Neuronal stem cell (in vitro differentiated cells): ENCODE results near the gene C4orf51.
A peak's percentile ranks its signal among the peaks of the same experiment; 100 is the strongest.

Experiments
- DNase-seq: peaks from one replicate; pipeline ENCODE4 v3.0.0-alpha.2; 2013; ENCODE audit warnings: low spot score
- H2AFZ ChIP-seq: one replicate; pipeline ENCODE4 v1.6.1; 2013; ENCODE audit warnings: mild to moderate bottlenecking, low read length, inconsistent platforms
- H2AK5ac ChIP-seq: 2 replicates; pipeline ENCODE4 v1.6.1; 2013; ENCODE audit warnings: low read depth, mild to moderate bottlenecking, inconsistent platforms, low read length, moderate library complexity, mixed read lengths
- H2BK120ac ChIP-seq: 2 replicates; pipeline ENCODE4 v1.6.1; 2013; ENCODE audit warnings: low read depth, mild to moderate bottlenecking, inconsistent platforms, low read length, moderate library complexity, mixed read lengths
- H2BK12ac ChIP-seq: one replicate; pipeline ENCODE4 v1.6.1; 2013; ENCODE audit warnings: low read length, inconsistent platforms
- H2BK15ac ChIP-seq: 2 replicates; pipeline ENCODE4 v1.6.1; 2013; ENCODE audit warnings: mild to moderate bottlenecking, low read length, inconsistent platforms, mixed read lengths
- H2BK5ac ChIP-seq: one replicate; pipeline ENCODE4 v1.6.1; 2013; ENCODE audit warnings: inconsistent platforms, mild to moderate bottlenecking, low read length, moderate library complexity
- H3K14ac ChIP-seq: one replicate; pipeline ENCODE4 v1.6.1; 2013; ENCODE audit warnings: low read length, inconsistent platforms
- H3K18ac ChIP-seq: 2 replicates; pipeline ENCODE4 v1.6.1; 2013; ENCODE audit warnings: low read length, inconsistent platforms
- H3K23ac ChIP-seq: 2 replicates; pipeline ENCODE4 v1.6.1; 2013; ENCODE audit warnings: low read depth, mild to moderate bottlenecking, mixed read lengths, low read length, inconsistent platforms; ENCODE audit not compliant: poor library complexity
- H3K27ac ChIP-seq: replicated peaks from 3 replicates; pipeline ENCODE4 v1.5.1; 2013; ENCODE audit warnings: low read length, inconsistent platforms
- H3K27me3 ChIP-seq, 3 experiments: 2 replicates each; pipeline ENCODE4 v1.6.1; 2013; ENCODE audit warnings: low read length in 3 of 3, mild to moderate bottlenecking in 2 of 3, inconsistent platforms in 1 of 3, low read depth in 1 of 3, mixed read lengths in 1 of 3, moderate library complexity in 1 of 3; ENCODE audit not compliant: control insufficient read depth in 3 of 3, insufficient read depth in 3 of 3
- H3K36me3 ChIP-seq, 2 donors: replicated peaks in 1 of 2; 2 replicates each; pipeline ENCODE4 v1.6.1; 2013; ENCODE audit warnings: low read length in 2 of 2; ENCODE audit not compliant: control insufficient read depth in 2 of 2, insufficient read depth in 2 of 2
- H3K4ac ChIP-seq: 2 replicates; pipeline ENCODE4 v1.6.1; 2013; ENCODE audit warnings: inconsistent platforms, mild to moderate bottlenecking, low read length, moderate library complexity
- H3K4me1 ChIP-seq, 2 donors: 1 replicate in 1 of 2; 2 replicates in 1 of 2; pipeline ENCODE4 v1.6.1; 2013; ENCODE audit warnings: low read length in 2 of 2, low read depth in 1 of 2; ENCODE audit not compliant: control insufficient read depth in 2 of 2, insufficient read depth in 1 of 2
- H3K4me2 ChIP-seq: one replicate; pipeline ENCODE4 v1.6.1; 2013; ENCODE audit warnings: mild to moderate bottlenecking, low read length, inconsistent platforms; ENCODE audit not compliant: insufficient read depth, poor library complexity, severe bottlenecking
- H3K4me3 ChIP-seq, 2 donors: 2 replicates each; pipeline ENCODE4 v1.5.1; 2013; ENCODE audit warnings: low read length in 2 of 2, mild to moderate bottlenecking in 2 of 2, inconsistent platforms in 1 of 2, moderate library complexity in 1 of 2
- H3K79me1 ChIP-seq: one replicate; pipeline ENCODE4 v1.6.1; 2013; ENCODE audit warnings: low read depth, mild to moderate bottlenecking, inconsistent platforms, low read length, moderate library complexity
- H3K9ac ChIP-seq: one replicate; pipeline ENCODE4 v1.6.1; 2013; ENCODE audit warnings: mild to moderate bottlenecking, low read depth, low read length, inconsistent platforms; ENCODE audit not compliant: poor library complexity
- H3K9me3 ChIP-seq, 2 donors: replicated peaks in 1 of 2; 2 replicates each; pipeline versions ENCODE3 to v1.6.1; 2013; ENCODE audit warnings: low read length in 2 of 2, mild to moderate bottlenecking in 2 of 2, inconsistent platforms in 1 of 2, low read depth in 1 of 2, mixed read lengths in 1 of 2, moderate library complexity in 1 of 2; ENCODE audit not compliant: control insufficient read depth in 2 of 2, insufficient read depth in 1 of 2
- H4K8ac ChIP-seq: one replicate; pipeline ENCODE4 v1.6.1; 2013; ENCODE audit warnings: low read depth, mild to moderate bottlenecking, inconsistent platforms, low read length, moderate library complexity
- H4K91ac ChIP-seq: one replicate; pipeline ENCODE4 v1.6.1; 2013; ENCODE audit warnings: low read length, low read depth, mild to moderate bottlenecking, inconsistent platforms; ENCODE audit not compliant: poor library complexity
- WGBS, 2 donors: extraction: QIAGEN DNeasy Blood & Tissue Kit; methylation state at CpG; one replicate each; pipeline ENCODE4 v1.1.7; 2013; ENCODE audit warnings: missing lambda C conversion rate in 2 of 2, mixed read lengths in 1 of 2; ENCODE audit not compliant: insufficient read length in 2 of 2, insufficient replicate concordance in 1 of 2; ENCODE audit errors: extremely low coverage in 2 of 2; 5-methylcytosine and 5-hydroxymethylcytosine counted together

C4orf51 gene

DNA sequence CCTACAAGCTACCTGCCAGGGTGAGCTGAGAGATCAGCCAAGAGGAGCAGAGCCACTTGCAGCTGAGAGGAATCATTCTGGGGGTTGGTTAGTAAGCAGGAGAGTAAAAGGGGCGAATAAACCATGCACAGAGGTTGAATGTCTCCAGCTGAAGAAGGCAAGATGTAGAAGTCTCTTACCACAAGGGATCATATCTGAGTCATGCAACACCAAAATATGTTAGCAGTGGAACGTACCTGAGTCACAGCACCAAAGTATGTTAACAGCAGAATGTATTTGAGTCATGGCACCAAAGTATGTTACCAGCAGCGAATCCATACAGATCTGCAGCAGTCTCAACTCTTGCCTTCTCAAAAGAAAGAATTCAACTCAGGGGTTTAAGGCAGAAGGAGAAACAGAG lies 29.9 kb downstream of the C4orf51 start:
- H2BK15ac ChIP-seq, result no peak overlapping the region
- no peak overlapping the region for H2BK5ac ChIP-seq
- WGBS, 2 donors, result no CpG with 5 or more reads among the region's 3 CpGs
- no peak overlapping the region for H4K91ac ChIP-seq
- H3K27me3 ChIP-seq, result no peaks in the 10 kb centered on the region
- H3K4me3 ChIP-seq, result no peak overlapping the region
- no peak overlapping the region for H2AFZ ChIP-seq
- H3K4ac ChIP-seq, result no peak overlapping the region
- no peak for DNase-seq
- no peaks in the 10 kb centered on the region for H3K4me1 ChIP-seq
- no peaks in the 10 kb centered on the region for H3K36me3 ChIP-seq
- H2AK5ac ChIP-seq, result no peak overlapping the region
- no peak overlapping the region for H3K23ac ChIP-seq
- H2BK12ac ChIP-seq, result no peak overlapping the region
- H3K4me2 ChIP-seq, result no peak overlapping the region
- no peak overlapping the region for H3K18ac ChIP-seq
- no peak overlapping the region for H3K14ac ChIP-seq
- H3K27ac ChIP-seq, result no peak overlapping the region
- H3K9ac ChIP-seq, result no peak overlapping the region
- peaks cover 0 to 14% of the 10 kb centered on the region in 2 donors for H3K9me3 ChIP-seq
- no peak overlapping the region for H4K8ac ChIP-seq
- H2BK120ac ChIP-seq, result no peak overlapping the region
- no peaks in the 10 kb centered on the region for H3K79me1 ChIP-seq

- Histone ChIP-seq H2AFZ (no peak overlapping the region), H3K23ac (no peak overlapping the region), H3K27me3 (no peaks in the 10 kb centered on the region), H3K4me2 (no peak overlapping the region), H2BK5ac (no peak overlapping the region), H2BK12ac (no peak overlapping the region), H3K4me3 (no peak overlapping the region), H3K14ac (no peak overlapping the region), H3K4ac (no peak overlapping the region), H4K91ac (no peak overlapping the region), H3K36me3 (no peaks in the 10 kb centered on the region), H2BK120ac (no peak overlapping the region), H3K18ac (no peak overlapping the region), H3K79me1 (no peaks in the 10 kb centered on the region), H2AK5ac (no peak overlapping the region), H3K27ac (no peak overlapping the region), H3K9ac (no peak overlapping the region), H3K4me1 (peaks cover 11 to 21% of the 10 kb centered on the region in 2 donors), H2BK15ac (no peak overlapping the region), H4K8ac (no peak overlapping the region), H3K9me3 (peaks cover 0 to 12% of the 10 kb centered on the region in 2 donors)
- WGBS, 2 donors, result no CpG with 5 or more reads among the region's 3 CpGs
- no peak for DNase-seq
These were observed 36.3 kb downstream of the C4orf51 start for GRCh38 chr4:145716200-145716599.

DNA sequence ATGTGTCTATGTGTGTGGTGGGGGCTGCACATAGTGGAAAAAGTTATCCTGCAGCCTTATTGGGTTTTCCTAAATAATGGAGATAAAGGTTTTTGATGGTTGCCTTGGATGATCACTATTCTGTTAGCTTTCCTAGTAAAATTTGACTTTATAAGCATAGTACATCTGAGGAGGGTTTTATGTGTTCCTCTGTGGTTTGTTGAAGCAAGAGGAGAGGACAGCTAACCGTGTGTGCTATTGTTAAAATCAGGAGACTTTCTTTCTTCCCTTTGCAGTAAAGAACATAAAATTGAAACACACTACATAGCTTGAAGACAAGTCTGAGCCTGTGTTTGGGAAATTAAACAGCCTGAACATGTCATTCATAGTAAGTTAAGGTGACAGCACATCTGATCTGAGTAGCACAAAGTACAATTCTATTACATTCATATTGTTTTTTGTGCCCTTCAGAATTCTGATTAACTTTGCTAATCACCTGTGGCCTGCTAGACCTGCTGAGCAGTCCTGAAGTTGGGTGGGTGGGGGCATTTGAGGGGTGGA lies 36.8 kb downstream of the C4orf51 start:
- no peaks in the 10 kb centered on the region for H3K27me3 ChIP-seq
- H4K91ac ChIP-seq, result no peak overlapping the region
- DNase-seq, result no peak
- peaks cover 11 to 21% of the 10 kb centered on the region in 2 donors for H3K4me1 ChIP-seq
- no peak overlapping the region for H3K27ac ChIP-seq
- no peaks in the 10 kb centered on the region for H3K79me1 ChIP-seq
- no peaks in the 10 kb centered on the region for H3K36me3 ChIP-seq
- H2AFZ ChIP-seq, result no peak overlapping the region
- no peak overlapping the region for H2BK12ac ChIP-seq
- peaks cover 0 to 10% of the 10 kb centered on the region in 2 donors for H3K9me3 ChIP-seq
- H2BK15ac ChIP-seq, result no peak overlapping the region
- H2BK120ac ChIP-seq, result no peak overlapping the region
- no peak overlapping the region for H3K9ac ChIP-seq
- no CpG with 5 or more reads among the region's 1 CpG for WGBS, 2 donors
- H3K4me2 ChIP-seq, result no peak overlapping the region
- no peak overlapping the region for H2BK5ac ChIP-seq
- H3K23ac ChIP-seq, result no peak overlapping the region
- H3K4me3 ChIP-seq, result no peak overlapping the region
- no peak overlapping the region for H3K14ac ChIP-seq
- no peak overlapping the region for H4K8ac ChIP-seq
- H2AK5ac ChIP-seq, result no peak overlapping the region
- H3K4ac ChIP-seq, result no peak overlapping the region
- H3K18ac ChIP-seq, result no peak overlapping the region

- Histone ChIP-seq H3K27me3 (no peaks in the 10 kb centered on the region), H3K14ac (no peak overlapping the region), H3K9ac (no peak overlapping the region), H3K18ac (peak overlapping the region; percentile 60), H4K91ac (no peak overlapping the region), H2AFZ (peak overlapping the region; percentile 40), H2AK5ac (no peak overlapping the region), H4K8ac (no peak overlapping the region), H2BK120ac (no peak overlapping the region), H3K4me3 (no peak overlapping the region), H3K36me3 (no peaks in the 10 kb centered on the region), H2BK12ac (no peak overlapping the region), H3K9me3 (peaks cover 2 to 13% of the 10 kb centered on the region in 2 donors), H3K79me1 (no peaks in the 10 kb centered on the region), H3K23ac (no peak overlapping the region), H3K4ac (no peak overlapping the region), H2BK15ac (peak overlapping the region; percentile 27), H3K27ac (peak overlapping the region; percentile 62), H3K4me1 (peaks cover 11 to 21% of the 10 kb centered on the region in 2 donors), H2BK5ac (no peak overlapping the region), H3K4me2 (no peak overlapping the region)
- WGBS, 2 donors, result no CpG with 5 or more reads among the region's 10 CpGs
- DNase-seq, result no peak
These were observed 40.0 kb downstream of the C4orf51 start for GRCh38 chr4:145719752-145720624.
